Activated CD8-positive, alpha-beta memory T cell treated with anti-CD3 and anti-CD28 coated beads, Interleukin-2, amount 10 ng/mL, durations not matched to agents 7 days and 5 days (primary cell): ENCODE measurements around the gene MED25. TPM values are rescaled to one million over a fixed set of nuclear protein-coding genes. Genes with fewer than 3 reads are reported as not detected.

Experiments
- ATAC-seq: fragments of 150-1000 bp; cut with Tn5 transposase; one replicate; pipeline ENCODE4 v1.10.0; 2021; ENCODE audit warnings: moderate library complexity
- CTCF ChIA-PET: fragments of 350-600 bp; sonication (Branson Sonifier 250); formaldehyde crosslinking; loops from one replicate; lab custom pipeline; 2021; ENCODE audit warnings: antibody characterized with exemption; lab: Charles Lee
- DNase-seq: peaks from one replicate; pipeline ENCODE4 v3.0.0-alpha.2; 2020
- H3K27ac Mint-ChIP-seq: one replicate; pipeline ENCODE4 v1.8.0; 2021; ENCODE audit warnings: mild to moderate bottlenecking, mixed read lengths
- H3K27me3 Mint-ChIP-seq: one replicate; pipeline ENCODE4 v1.8.0; 2021; ENCODE audit warnings: mixed read lengths
- H3K36me3 Mint-ChIP-seq: one replicate; pipeline ENCODE4 v1.8.0; 2021; ENCODE audit warnings: mild to moderate bottlenecking, mixed read lengths
- H3K4me1 Mint-ChIP-seq: one replicate; pipeline ENCODE4 v1.8.0; 2021; ENCODE audit warnings: mixed read lengths
- H3K4me3 Mint-ChIP-seq: one replicate; pipeline ENCODE4 v1.8.0; 2021; ENCODE audit warnings: mild to moderate bottlenecking, moderate library complexity, mixed read lengths
- H3K9me3 Mint-ChIP-seq: one replicate; pipeline ENCODE4 v1.8.0; 2022; ENCODE audit warnings: low read depth, mixed read lengths
- total RNA-seq, 2 experiments: library from RNA; stranded (reverse); gene quantifications; one replicate each; pipeline ENCODE4 v1.2.3, GENCODE V29; 2021

MED25 gene
- total RNA-seq, 2 experiments from 2014 or later = 57.5 to 70.5 TPM

DNA sequence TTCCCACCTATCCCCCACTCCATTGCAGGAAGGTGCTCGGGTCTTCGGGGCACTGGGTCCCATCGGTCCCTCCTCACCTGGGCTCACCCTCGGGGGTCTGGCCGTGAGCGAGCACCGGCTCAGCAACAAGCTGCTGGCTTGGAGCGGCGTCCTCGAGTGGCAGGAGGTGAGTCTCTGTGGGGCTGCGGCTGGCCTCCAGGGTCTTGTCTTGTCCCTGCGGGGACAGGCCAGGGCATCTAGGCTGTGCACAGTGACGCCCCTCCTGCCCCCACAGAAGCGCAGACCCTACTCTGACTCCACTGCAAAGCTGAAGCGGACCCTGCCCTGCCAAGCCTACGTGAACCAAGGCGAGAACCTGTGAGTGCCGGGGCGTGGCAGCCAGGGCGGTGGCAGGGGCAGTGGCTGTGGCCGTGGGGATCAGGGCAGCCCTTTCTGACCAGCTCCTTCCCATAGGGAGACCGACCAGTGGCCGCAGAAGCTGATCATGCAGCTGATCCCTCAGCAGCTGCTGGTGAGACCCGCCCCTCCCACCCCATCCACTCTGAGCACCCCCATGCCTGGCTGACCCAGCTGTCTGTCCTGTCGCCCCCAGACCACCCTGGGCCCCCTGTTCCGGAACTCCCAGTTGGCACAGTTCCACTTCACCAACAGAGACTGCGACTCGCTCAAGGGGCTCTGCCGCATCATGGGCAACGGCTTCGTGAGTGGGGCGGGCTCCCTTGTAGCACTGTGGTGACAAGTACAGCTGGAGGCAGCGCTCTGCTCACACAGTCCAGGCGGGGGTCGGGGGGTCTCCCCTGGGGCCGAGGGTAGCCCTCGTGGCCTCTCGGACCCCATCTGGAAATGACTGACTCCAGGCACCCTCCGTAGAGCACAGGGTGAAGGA lies 36.5 kb downstream of the MED25 start:
- Mint-ChIP-seq H3K27ac (no peak overlapping the region), H3K4me3 (no peak overlapping the region), H3K9me3 (no peaks in the 10 kb centered on the region), H3K27me3 (peaks cover 8% of the 10 kb centered on the region), H3K4me1 (peaks cover 21% of the 10 kb centered on the region), H3K36me3 (no peaks in the 10 kb centered on the region)
- CTCF ChIA-PET = interaction anchor here (1.2 kb wide), 1 partner anchor 9 kb away, joined by 3 read pairs; no protein-coding TSS in a partner anchor
- DNase-seq (no peak), ATAC-seq (no peak)

DNA sequence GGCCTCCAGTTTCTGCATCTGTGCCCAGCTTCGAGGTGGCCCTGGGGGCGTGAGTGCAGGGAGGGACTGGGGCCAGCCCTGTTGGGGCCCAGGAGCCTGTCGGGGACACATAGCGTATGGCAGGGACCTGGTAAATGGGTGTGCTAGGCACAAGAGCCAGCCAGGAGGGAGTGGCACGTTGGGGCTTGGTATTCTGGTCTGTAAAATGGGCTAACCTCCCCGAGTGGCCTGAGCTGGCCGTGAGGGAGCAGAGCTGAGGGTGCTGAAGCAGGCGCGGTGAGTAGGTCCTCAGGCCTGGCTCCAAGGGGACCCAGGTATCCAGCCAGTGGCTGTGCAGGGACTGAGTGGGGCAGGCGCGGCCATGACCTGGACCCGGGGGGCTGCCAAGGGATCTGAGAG lies 37.2 kb downstream of the MED25 start:
- peaks cover 15% of the 10 kb centered on the region for H3K4me1 Mint-ChIP-seq
- CTCF ChIA-PET = interaction anchor here (1.2 kb wide), 1 partner anchor 8 kb away, joined by 3 read pairs; no protein-coding TSS in a partner anchor

DNA sequence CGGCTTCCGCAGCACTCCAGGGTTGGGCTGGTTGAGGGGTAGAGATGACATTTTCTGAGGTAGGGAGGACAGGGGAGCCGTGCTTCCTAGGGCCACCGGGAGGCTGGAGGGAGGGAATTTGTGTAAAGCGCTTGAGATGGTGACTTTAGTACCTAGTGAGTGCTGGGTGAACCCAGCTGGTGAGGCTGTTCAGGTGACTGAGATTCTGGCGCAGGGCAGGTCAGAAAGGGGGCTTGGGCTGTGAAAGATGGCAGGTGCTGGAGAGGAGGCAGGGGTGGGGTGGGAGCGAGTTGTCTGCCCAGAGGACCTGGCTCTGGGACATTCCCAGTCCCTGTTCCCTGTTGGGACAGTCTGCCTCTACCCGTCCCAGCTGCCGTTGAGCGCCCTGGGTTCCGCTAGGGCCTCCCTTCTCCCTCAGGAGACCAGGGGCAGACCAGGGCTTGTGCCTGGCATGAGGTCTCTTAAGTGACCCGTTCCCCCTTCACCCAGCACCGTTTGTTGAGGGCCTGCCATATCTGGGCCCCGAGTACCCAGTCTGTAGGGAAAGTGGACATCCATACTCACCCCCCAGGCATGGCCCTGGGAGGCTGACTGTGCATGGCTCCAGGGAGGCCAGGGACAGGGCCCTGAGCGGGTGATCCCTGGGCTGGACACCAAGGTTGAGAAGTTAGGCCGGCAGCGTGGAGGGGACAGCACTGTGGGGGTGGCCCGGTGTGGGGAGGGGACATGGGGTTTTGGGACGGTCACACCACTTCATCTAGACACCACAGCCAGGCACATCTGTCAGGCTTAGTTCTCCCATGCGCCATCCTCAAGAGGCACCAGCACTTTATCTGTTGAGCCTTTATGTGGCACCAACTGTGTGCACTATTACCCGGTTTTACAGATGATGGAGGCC lies 37.8 kb downstream of the MED25 start:
- Mint-ChIP-seq H3K4me1 (peaks cover 14% of the 10 kb centered on the region), H3K36me3 (peaks cover 4% of the 10 kb centered on the region), H3K9me3 (no peaks in the 10 kb centered on the region), H3K27ac (no peak overlapping the region), H3K27me3 (peaks cover 8% of the 10 kb centered on the region), H3K4me3 (no peak overlapping the region)
- DNase-seq = no peak
- no peak for ATAC-seq
- CTCF ChIA-PET = no interaction called here

More for the DNA sequence above, 37.2 kb downstream of the MED25 start:
- Mint-ChIP-seq H3K27ac (no peak overlapping the region), H3K9me3 (no peaks in the 10 kb centered on the region), H3K4me3 (no peak overlapping the region), H3K36me3 (peaks cover 2% of the 10 kb centered on the region), H3K27me3 (peaks cover 8% of the 10 kb centered on the region)
- DNase-seq (no peak), ATAC-seq (no peak)

DNA sequence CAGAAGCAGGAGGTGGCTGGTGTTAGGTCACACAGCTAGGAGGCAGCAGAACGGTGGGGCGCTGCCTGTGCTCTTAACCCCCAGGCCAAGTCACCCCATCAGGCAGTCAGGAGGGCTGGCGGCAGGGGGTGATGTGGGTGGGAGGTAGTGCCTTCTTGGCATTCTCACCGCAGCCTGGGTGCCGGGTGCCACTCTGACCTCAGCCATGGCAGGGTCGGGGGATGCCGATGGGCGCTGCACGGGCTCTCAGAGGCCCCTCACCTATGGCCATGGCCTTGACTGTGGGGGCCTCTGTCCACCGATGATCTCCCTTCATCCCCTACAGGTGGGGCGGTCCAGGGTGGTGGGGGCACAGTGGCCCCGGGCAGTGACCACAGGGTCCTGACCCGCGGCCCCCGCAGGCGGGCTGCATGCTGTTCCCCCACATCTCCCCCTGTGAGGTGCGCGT lies 38.5 kb downstream of the MED25 start:
- H3K4me1 Mint-ChIP-seq = peaks cover 14% of the 10 kb centered on the region
- peaks cover 8% of the 10 kb centered on the region for H3K27me3 Mint-ChIP-seq
- no peaks in the 10 kb centered on the region for H3K9me3 Mint-ChIP-seq
- no peak overlapping the region for H3K27ac Mint-ChIP-seq
- ATAC-seq (no peak), DNase-seq (no peak)
- no peak overlapping the region for H3K4me3 Mint-ChIP-seq
- H3K36me3 Mint-ChIP-seq = peaks cover 4% of the 10 kb centered on the region
- CTCF ChIA-PET = no interaction called here

DNA sequence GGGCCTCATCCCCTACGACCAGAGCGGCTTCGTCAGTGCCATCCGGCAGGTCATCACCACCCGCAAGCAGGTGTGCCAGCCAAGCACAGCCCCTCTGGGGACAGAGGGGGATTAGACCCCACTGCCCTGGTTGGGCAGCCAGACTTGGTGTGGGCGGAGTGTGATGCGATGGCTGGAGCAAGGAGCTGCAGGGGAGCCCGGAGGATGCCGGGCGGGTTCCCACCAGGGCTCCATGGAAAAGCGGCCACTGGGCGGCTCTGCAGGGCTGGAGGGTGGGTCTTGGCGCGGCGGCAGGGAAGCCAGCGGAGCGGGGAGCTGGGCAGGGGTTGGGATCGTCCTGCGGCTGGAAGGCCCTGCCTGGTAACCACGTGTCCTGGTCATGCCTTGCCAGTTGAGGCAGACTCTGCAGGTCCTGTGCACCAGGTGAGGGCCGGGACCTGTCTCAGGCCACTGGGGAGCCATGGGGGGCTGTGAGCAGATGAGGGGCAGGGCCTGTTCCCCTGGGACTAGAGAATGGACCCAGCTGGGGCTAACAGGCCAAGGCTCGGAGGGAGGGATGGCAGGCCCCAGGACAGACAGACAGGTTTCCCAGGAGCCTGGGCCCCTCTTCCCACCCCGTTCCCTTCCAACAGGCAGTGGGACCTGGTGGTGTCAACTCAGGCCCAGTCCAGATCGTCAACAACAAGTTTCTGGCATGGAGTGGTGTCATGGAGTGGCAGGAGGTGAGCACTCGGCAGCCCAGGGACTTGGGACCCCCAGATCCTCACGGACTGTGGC lies 39.2 kb downstream of the MED25 start:
- Mint-ChIP-seq H3K9me3 (no peaks in the 10 kb centered on the region), H3K4me3 (no peak overlapping the region), H3K27ac (no peak overlapping the region), H3K36me3 (peaks cover 4% of the 10 kb centered on the region), H3K4me1 (peaks cover 9% of the 10 kb centered on the region), H3K27me3 (peaks cover 6% of the 10 kb centered on the region)
- DNase-seq = no peak
- ATAC-seq = no peak
- CTCF ChIA-PET = no interaction called here

DNA sequence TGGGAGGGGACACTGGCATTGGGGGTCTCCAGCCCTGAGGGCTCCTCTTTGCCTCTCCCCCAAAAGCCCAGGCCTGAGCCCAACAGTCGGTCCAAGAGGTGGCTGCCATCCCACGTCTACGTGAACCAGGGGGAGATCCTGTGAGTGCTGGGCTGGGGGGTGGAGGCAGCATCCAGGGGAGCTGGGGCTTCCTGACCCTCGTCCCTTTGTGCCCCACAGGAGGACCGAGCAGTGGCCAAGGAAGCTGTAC lies 39.7 kb downstream of the MED25 start:
- no peak for DNase-seq
- Mint-ChIP-seq H3K36me3 (peaks cover 4% of the 10 kb centered on the region), H3K4me1 (peaks cover 4% of the 10 kb centered on the region), H3K27me3 (peaks cover under 1% of the 10 kb centered on the region), H3K27ac (no peak overlapping the region), H3K9me3 (no peaks in the 10 kb centered on the region), H3K4me3 (no peak overlapping the region)
- CTCF ChIA-PET = no interaction called here
- no peak for ATAC-seq

DNA sequence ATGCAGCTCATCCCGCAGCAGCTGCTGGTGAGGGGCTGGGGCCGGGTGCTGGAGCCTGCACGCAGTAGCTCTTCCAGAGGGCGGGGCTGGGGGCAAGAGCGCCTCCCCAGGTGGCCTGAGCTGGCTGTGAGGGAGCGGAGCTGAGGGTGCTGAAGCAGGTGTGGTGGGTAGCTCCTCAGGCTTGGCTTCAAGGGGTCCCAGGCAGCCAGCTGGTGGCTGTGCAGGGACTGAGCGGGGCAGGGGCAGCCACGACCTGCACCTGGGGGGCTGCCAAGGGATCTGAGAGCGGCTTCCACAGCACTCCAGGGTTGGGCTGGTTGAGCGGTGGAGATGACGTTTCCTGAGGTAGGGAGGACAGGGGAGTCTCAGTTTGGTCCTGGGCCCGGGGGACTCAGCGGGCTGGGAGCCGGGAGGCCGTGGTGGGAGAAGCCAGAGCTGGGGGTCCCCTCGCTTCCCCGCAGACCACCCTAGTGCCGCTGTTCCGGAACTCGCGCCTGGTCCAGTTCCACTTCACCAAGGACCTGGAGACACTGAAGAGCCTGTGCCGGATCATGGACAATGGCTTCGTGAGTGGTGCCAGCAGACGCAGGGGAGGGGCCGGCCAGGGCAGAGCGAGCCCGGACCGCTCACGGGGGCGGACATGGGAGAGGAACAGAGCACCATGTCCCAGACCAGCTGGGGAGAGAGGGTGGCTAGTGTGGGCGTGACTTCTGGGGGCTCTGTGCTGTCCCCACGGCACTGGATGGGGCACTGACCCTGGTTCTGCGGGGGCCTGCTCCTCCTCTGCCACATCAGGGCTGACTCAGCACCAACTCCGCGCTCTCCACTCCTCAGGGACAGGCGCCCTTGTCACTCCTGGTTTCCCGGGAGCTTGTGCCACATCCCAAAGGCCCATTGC lies 40.2 kb downstream of the MED25 start:
- H3K4me3 Mint-ChIP-seq = no peak overlapping the region
- H3K36me3 Mint-ChIP-seq = peaks cover 7% of the 10 kb centered on the region
- H3K9me3 Mint-ChIP-seq = no peaks in the 10 kb centered on the region
- H3K4me1 Mint-ChIP-seq = peaks cover 3% of the 10 kb centered on the region
- DNase-seq (no peak), ATAC-seq (no peak)
- CTCF ChIA-PET = no interaction called here
- no peak overlapping the region for H3K27ac Mint-ChIP-seq
- no peaks in the 10 kb centered on the region for H3K27me3 Mint-ChIP-seq

DNA sequence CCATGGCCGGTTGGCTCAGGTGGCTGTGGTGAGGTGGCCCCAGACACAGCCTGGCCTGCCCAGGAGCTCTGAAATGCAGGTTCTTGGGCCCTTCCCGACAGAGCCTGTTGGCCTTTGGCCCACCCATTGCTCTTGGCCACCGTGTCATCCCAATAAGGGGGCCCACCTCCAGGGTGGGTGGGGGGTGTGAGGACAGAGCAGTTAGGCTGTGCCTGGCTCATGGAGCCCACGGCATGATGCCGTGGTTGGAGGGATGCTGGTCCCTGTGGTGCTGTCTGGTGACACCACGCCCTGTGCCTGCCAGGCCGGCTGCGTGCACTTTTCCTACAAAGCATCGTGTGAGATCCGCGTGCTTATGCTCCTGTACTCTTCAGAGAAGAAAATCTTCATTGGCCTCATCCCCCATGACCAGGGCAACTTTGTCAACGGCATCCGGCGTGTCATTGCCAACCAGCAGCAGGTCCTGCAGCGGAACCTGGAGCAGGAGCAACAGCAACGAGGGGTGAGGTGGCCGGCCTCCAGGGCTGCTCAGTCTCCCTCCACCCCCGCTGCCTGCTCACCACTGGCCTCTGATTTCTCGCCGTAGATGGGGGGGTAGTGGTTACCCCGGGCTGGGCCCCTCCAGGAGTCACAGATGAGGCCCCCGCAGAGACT lies 41.7 kb downstream of the MED25 start:
- Mint-ChIP-seq H3K4me3 (no peak overlapping the region), H3K4me1 (peaks cover 6% of the 10 kb centered on the region), H3K36me3 (peaks cover 15% of the 10 kb centered on the region), H3K9me3 (no peaks in the 10 kb centered on the region), H3K27ac (no peak overlapping the region), H3K27me3 (no peaks in the 10 kb centered on the region)
- ATAC-seq = no peak
- DNase-seq = no peak
- CTCF ChIA-PET = interaction anchor here (1.0 kb wide), 1 partner anchor 9 kb away, joined by 3 read pairs; no protein-coding TSS in a partner anchor

DNA sequence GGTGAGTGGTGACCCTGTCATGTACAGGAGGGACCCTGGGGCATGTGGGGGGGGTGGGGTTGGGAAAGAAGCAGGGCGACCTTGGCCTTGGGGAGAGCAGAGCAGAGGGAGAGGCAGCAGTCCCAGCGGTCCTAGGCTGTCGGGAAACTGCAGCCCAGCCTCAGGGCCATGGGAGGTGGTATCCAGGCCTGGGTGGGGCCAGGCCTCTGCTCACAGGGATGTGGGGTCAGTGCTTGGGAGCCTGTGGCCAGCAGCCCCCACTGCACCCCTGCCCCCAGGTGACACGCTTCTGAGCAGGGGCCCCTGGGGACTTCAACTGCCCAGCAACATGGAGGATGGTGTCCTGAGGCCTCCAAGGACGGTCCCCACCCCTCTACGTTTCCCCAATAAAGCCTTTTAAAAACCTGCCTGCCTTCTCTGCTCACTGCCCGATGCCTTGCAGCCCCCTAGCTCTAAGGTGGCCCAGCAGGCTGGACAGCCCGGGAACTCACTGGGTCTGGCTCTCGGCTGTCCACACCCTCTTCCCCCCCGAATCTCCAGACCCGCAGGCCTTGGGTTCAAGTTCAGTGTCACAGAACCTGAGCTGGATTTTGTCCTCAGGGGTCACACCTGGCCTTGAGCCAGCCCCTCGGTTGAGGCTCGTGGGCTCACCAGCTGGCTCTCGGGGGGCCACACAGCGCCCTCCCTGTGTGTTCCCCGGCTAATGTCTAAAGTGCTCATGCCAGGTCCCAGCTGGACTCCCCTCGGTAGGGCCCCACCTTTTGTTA lies 42.4 kb downstream of the MED25 start:
- ATAC-seq (no peak), DNase-seq (no peak)
- no peak overlapping the region for H3K4me3 Mint-ChIP-seq
- H3K9me3 Mint-ChIP-seq = no peaks in the 10 kb centered on the region
- peaks cover 18% of the 10 kb centered on the region for H3K36me3 Mint-ChIP-seq
- H3K4me1 Mint-ChIP-seq = peaks cover 11% of the 10 kb centered on the region
- CTCF ChIA-PET = interaction anchor here (1.0 kb wide), 1 partner anchor 10 kb away, joined by 3 read pairs; no protein-coding TSS in a partner anchor
- no peak overlapping the region for H3K27ac Mint-ChIP-seq
- no peaks in the 10 kb centered on the region for H3K27me3 Mint-ChIP-seq

DNA sequence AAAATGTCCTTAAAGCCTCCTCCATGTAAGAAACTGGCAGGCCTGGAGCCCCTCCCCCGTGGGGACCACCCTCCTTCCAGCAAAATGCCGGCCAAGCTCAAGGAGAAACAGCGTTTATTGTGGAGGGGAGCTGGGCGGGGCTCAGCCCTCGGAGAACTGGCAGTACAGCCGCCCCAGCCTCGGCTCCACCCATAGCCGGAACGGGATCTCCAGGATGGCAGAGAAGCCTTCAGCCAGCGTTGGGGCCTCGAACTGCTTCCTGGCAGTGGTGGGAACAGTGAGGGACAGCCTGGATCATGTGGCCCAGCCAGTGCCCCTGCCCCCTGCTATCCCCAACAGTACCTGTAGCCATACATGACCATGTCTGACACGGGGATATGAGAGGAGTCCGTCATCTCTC lies 43.0 kb downstream of the MED25 start:
- Mint-ChIP-seq H3K27ac (no peak overlapping the region), H3K4me1 (peaks cover 16% of the 10 kb centered on the region), H3K9me3 (no peaks in the 10 kb centered on the region), H3K4me3 (no peak overlapping the region), H3K27me3 (no peaks in the 10 kb centered on the region), H3K36me3 (peaks cover 22% of the 10 kb centered on the region)
- CTCF ChIA-PET = interaction anchor here (1.0 kb wide), 1 partner anchor 11 kb away, joined by 3 read pairs; no protein-coding TSS in a partner anchor
- DNase-seq (no peak), ATAC-seq (no peak)

DNA sequence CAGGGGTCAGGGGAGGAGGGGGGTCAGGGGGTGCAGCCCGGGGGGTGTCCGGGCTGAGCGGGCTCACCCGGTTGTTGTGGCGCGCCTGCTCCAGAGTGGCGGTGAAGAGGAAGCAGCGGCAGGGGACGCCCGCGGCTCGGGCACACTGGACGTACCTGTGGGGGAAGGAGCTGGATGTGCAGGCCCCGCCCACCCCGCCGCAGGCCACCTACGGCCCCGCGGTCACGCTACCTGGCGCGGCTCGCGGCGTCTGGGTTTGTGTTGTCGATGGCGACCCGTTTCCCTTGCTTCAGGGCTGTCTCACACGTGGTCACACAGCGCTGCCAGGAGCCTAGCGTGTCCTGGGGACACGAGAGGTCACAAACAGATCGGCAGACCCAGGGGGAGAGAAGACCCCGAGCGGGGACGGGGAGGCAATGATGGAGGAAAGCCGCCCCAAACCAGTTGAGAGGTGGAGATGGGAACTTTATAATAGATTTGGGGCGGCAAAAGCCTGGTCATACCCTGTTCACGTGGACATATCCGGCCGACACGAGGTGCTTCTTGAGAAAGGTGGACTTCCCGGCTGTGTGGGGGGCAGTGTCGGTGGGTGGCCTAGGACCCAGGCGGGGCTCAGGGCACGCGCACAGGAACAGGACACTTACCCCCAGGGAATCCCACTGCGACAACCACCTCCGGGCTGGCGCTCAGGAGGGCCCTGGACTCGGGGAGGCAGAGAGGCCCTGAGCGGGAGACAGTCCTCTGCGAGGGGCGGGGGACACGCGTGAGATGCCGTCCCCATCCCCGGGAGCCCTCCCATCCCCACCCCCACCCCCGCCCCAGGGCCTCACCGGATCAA lies 43.7 kb downstream of the MED25 start:
- no peak overlapping the region for H3K4me3 Mint-ChIP-seq
- no peaks in the 10 kb centered on the region for H3K27me3 Mint-ChIP-seq
- peaks cover 22% of the 10 kb centered on the region for H3K4me1 Mint-ChIP-seq
- no peak overlapping the region for H3K27ac Mint-ChIP-seq
- CTCF ChIA-PET = interaction anchor here (1.2 kb wide), 1 partner anchor 11 kb away, joined by 4 read pairs; the partner anchor contains the start of gene PTOV1
- ATAC-seq (no peak), DNase-seq (no peak)
- H3K36me3 Mint-ChIP-seq = peaks cover 24% of the 10 kb centered on the region
- no peaks in the 10 kb centered on the region for H3K9me3 Mint-ChIP-seq
